ENCODE results near the gene HECTD1. TPM values are rescaled to one million over a fixed set of nuclear protein-coding genes. Genes with fewer than 3 reads are reported as not detected.

Gene HECTD1
- total and polyA plus RNA-seq, 3 donors from 2014 or later = 124 to 235 (median 232) TPM

GRCh38 chr14:31167032-31167431 is 40.6 kb downstream of the HECTD1 start:
- intact Hi-C loops (cut with DNase I; ENCODE audit: low total_unique reads) = no loop called here
- Histone ChIP-seq H3K36me3 (ENCODE audit: low read depth, missing control alignments) (no peaks in the 10 kb centered on the region), H3K27ac (no peak overlapping the region)

GRCh38 chr14:31166271-31166561 is 41.4 kb downstream of the HECTD1 start:
- no peaks in the 10 kb centered on the region for H3K9me3 ChIP-seq
- WGBS, 2 donors = 83 to 87% methylated on average over 3 of the region's 3 CpGs
- no peak for TF ChIP-seq POLR2A (IDR thresholded peaks at IDR 0.05)
- no peak for TF ChIP-seq CTCF (IDR thresholded peaks at IDR 0.05)
- H3K36me3 ChIP-seq (ENCODE audit: low read depth, missing control alignments) = no peaks in the 10 kb centered on the region
- H3K27me3 ChIP-seq = no peaks in the 10 kb centered on the region
- no peak overlapping the region for H3K4me3 ChIP-seq
- intact Hi-C loops (cut with DNase I; ENCODE audit: low total_unique reads) = no loop called here
- H3K4me1 ChIP-seq = no peaks in the 10 kb centered on the region
- no peak for DNase-seq
- no peak overlapping the region for H3K27ac ChIP-seq

More at GRCh38 chr14:31167032-31167431, 40.6 kb downstream of the HECTD1 start:
- Histone ChIP-seq H3K4me3 (no peak overlapping the region), H3K27me3 (no peaks in the 10 kb centered on the region), H3K4me1 (no peaks in the 10 kb centered on the region), H3K9me3 (no peaks in the 10 kb centered on the region)
- 94 to 97% methylated on average over 5 of the region's 5 CpGs for WGBS, 2 donors
- TF ChIP-seq POLR2A (IDR thresholded peaks at IDR 0.05) (no peak), CTCF (IDR thresholded peaks at IDR 0.05) (no peak)
- no peak for DNase-seq

- no peaks in the 10 kb centered on the region for H3K36me3 ChIP-seq (ENCODE audit: low read depth, missing control alignments)
- H3K9me3 ChIP-seq = no peaks in the 10 kb centered on the region
- 90 to 91% methylated on average over 4 of the region's 4 CpGs for WGBS, 2 donors
- DNase-seq = no peak
- no peaks in the 10 kb centered on the region for H3K4me1 ChIP-seq
- H3K27me3 ChIP-seq = no peaks in the 10 kb centered on the region
- no peak for TF ChIP-seq POLR2A (IDR thresholded peaks at IDR 0.05)
- no peak for TF ChIP-seq CTCF (IDR thresholded peaks at IDR 0.05)
- intact Hi-C loops (cut with DNase I; ENCODE audit: low total_unique reads) = no loop called here
- H3K27ac ChIP-seq = no peak overlapping the region
- H3K4me3 ChIP-seq = no peak overlapping the region
Measured at GRCh38 chr14:31164115-31164514, 43.5 kb downstream of the HECTD1 start.

GRCh38 chr14:31162910-31163649 is 44.5 kb downstream of the HECTD1 start:
- Histone ChIP-seq H3K36me3 (ENCODE audit: low read depth, missing control alignments) (no peaks in the 10 kb centered on the region), H3K27me3 (no peaks in the 10 kb centered on the region), H3K4me1 (no peaks in the 10 kb centered on the region), H3K27ac (no peak overlapping the region), H3K4me3 (no peak overlapping the region), H3K9me3 (no peaks in the 10 kb centered on the region)
- intact Hi-C loops (cut with DNase I; ENCODE audit: low total_unique reads) = no loop called here
- TF ChIP-seq CTCF (IDR thresholded peaks at IDR 0.05) = no peak
- TF ChIP-seq POLR2A (IDR thresholded peaks at IDR 0.05) = no peak
- no peak for DNase-seq
- 92 to 95% methylated on average over 16 of the region's 16 CpGs for WGBS, 2 donors

GRCh38 chr14:31161274-31161673 is 46.3 kb downstream of the HECTD1 start:
- 91 to 93% methylated on average over 5 of the region's 5 CpGs for WGBS, 2 donors
- Histone ChIP-seq H3K27ac (no peak overlapping the region), H3K4me3 (no peak overlapping the region), H3K9me3 (no peaks in the 10 kb centered on the region), H3K4me1 (no peaks in the 10 kb centered on the region), H3K27me3 (no peaks in the 10 kb centered on the region), H3K36me3 (ENCODE audit: low read depth, missing control alignments) (no peaks in the 10 kb centered on the region)
- no peak for TF ChIP-seq POLR2A (IDR thresholded peaks at IDR 0.05)
- TF ChIP-seq CTCF (IDR thresholded peaks at IDR 0.05) = no peak
- no peak for DNase-seq
- intact Hi-C loops (cut with DNase I; ENCODE audit: low total_unique reads) = no loop called here

All from testis (tissue), 3 donors.